HG02642 (cell line): ENCODE measurements around the gene EML1.

Experiments
- ATAC-seq: cut with Tn5 transposase; IDR thresholded peaks from one replicate; pipeline ENCODE4 v1.9.1; 2021; ENCODE audit warnings: mild to moderate bottlenecking; ENCODE audit not compliant: unreplicated experiment, poor library complexity

Gene EML1

GRCh38 chr14:99975190-99975589 lies 182.0 kb downstream of the EML1 start:
- no peak for ATAC-seq

DNA sequence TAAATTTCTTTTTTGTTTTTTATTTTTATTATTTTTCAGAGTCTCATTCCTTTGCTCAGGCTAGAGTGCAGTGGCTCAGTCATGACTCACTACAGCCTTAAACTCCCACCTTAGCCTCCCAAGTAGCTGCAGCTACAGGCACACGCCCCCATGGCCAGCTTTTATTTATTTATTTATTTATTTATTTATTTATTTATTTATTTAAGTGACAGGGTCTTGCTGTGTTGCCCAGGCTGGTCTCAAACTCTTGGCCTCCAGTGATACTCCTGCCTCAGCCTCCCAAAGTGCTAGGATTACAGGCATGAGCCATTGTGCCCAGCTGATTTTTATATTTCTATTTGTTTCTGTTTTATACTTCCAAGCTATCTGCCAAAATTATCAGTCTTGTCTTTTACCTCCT lies 182.8 kb downstream of the EML1 start:
- no peak for ATAC-seq

DNA sequence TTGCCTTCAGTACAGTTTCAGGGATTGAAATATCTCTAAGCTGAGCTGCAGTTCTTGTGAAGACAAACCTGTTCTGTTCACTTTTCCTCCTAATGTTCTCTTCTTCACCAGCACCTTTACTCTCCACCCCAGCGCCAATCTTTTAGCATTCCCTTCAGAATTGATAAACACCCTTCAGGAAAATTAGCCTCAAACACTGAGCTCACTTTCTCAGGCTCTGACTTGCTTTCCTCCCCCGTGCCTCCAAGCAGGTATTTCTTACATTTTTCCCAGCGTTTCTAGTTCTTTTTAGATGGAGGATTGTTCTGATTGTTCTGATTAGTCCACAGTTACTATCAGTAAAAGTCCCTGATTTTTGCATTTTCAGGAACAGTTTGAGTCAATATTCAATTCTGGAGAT lies 183.5 kb downstream of the EML1 start:
- ATAC-seq, result no peak

DNA sequence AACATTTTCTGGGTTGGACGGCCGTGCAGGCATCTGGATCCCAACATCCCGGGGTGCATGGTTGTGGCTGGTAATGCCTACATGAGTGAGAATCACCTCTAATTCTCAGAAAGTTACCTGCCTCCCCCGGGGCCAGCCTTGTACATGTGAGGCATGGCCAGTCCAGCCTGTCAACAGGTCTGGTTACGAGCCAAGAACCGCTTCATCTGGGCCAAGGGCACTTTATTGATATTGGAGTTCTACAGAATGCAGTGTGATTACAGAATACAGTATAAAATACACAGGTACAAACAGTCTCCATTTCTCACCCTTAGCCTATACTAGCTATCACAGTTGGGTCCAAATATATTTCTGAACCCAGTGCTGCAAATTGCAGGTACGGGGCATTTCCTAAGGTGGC lies 187.1 kb downstream of the EML1 start:
- no peak for ATAC-seq

GRCh38 chr14:99981806-99982205 lies 188.6 kb downstream of the EML1 start:
- ATAC-seq, result no peak

DNA sequence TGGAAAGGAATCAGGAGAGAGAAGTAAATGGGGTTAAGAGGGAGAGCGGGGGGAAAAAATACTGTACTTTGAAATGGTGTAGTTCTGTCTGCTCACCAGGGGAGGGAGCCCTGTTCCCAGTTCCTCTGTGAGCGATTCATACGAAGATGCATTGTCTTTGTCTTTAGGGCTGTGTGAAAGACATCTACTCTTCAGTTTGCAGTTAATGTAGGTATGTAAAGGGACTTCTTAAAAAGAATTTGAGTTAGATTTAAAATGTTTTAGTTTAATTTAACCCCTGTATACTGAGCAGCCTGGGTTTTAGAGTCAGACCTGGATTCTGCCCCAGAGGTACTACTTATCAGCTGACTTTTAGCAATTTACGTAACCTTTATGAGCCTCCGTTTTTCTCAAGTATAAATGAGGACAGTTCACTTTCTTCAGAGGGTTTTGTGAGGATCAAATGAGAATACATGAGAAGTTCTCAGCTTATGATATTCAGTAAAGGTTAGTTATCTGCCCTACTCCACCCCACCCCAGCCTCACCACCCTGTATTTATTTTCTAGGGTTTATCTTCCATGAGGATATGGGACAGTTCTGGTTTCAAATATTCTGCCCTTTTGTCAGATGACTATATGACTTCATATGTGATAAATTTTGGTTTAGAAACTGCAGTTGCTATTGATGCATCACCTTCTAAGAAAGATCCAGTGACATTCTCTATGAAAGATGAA lies 189.5 kb downstream of the EML1 start:
- ATAC-seq, result peak; percentile 66

- ATAC-seq, result no peak
These were observed 190.2 kb downstream of the EML1 start for GRCh38 chr14:99983251-99984015.

DNA sequence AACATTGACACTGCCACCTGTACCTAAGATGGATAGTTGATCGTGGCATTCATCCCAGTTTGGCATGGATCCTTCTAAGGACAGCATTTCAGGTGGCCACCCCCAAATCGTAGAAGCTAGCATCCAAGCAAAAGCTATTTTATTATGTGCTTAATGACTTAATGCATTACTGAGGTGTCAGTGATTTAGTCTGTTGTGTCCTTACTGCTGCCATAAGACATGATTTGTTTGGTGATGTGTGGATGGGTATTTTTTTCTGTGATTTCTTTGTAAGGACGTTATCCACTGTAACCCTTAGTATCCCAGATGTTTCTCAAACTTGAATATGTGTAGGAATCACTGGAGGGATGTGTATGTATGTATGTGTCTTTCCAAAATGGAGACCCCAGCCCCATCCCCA lies 190.8 kb downstream of the EML1 start:
- ATAC-seq, result no peak

DNA sequence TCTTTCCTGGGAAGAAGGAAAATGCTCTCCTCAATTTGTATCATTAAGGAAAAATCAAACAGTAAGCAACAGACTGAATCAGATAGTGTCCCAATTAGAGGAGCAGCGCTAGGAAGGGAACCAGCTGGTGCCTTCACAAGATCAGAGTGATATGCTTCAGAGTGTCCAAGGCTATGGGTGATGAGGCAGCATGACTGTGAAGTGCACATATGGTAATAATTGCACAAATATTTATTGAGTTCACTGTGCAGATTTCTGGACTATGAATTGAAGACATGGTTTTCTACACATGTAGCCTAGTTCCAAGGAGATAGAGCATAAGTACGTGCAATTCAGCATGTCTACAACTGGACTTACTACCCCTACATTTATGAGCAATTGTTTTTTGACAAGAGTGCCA lies 193.2 kb downstream of the EML1 start:
- ATAC-seq, result no peak

GRCh38 chr14:99989032-99989431 lies 195.8 kb downstream of the EML1 start:
- ATAC-seq, result no peak

DNA sequence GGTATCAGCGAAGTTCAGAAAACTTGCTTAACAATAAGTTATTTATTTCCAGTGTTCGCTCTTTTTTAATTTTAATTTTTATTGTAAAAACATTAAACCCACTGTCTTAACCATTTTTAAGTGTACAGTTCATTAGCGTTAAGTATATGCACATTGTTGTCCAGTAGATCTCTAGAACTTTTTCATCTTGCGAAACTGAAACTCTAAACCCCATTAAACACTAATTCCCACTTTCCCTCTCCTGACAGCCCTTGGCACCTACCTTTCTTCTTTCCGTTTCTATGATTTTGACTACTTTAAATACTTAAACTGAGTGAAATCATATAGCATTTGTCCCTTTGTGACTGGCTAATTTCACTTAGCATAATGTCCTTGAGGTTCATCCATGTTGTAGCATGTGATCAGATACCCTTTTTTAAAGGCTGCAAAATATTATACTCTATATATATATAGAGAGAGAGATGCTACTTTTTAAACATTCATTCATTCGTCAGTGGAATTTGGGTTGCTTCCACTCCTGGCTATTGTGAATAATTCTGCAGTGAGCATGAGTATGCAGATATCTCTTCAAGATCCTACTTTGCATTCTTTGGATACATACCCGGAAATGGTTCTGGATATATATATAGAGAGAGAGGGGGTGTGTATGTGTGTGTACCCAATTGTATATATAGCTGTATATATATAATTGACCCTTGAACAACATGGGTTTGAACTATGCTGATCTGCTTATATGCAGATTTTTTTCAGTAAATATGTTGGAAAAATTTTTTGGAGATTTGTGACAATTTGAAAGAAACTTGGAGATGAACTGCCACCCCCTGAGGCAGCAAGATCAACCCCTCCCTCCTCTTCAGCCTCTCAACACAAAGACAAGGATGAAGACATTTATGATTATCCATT lies 197.3 kb downstream of the EML1 start:
- ATAC-seq, result no peak

DNA sequence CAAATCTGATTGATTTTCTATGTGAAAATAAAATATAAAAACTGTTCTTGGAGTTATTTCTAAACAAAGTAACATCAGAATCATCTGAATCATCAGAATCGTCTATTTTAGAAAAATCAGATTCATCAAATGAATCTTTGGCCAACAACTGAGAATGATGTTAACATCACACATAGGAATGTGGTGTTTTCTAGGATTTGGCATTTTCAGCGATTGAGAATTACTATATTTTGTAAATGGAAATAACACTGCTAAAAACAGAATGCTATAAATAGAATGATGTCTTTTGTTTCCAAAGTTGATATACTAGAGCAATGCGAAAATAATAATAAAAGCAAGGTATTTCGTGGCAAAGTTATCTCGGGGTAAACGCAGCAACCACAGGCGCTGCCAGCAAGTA lies 198.1 kb downstream of the EML1 start:
- ATAC-seq, result no peak
